HG03064 (cell line): ENCODE measurements around the gene GALNT17.

Experiments
- ATAC-seq: cut with Tn5 transposase; IDR thresholded peaks from one replicate; pipeline ENCODE4 v1.9.1; 2021; ENCODE audit warnings: low read depth; ENCODE audit not compliant: unreplicated experiment

Gene GALNT17

DNA sequence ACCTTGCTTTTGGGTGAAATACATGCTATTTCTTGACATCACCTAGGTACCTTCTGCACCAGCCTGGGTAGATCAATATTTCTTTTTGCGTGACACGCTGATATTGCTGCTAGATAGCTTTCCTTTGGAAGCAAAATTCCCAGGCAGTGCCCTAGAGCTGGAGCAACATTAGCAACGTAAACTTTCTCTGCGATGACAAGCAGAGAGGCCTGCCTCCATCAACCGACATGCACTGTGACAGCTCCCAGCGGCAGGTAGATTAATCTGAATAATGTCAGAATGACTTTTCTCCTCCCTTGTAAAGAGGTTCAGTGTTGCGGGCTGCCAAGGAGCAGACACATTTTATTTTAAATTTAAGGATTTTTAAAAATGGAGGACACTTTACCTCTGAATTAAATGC is 307.4 kb downstream of the GALNT17 start:
- ATAC-seq = no peak

DNA sequence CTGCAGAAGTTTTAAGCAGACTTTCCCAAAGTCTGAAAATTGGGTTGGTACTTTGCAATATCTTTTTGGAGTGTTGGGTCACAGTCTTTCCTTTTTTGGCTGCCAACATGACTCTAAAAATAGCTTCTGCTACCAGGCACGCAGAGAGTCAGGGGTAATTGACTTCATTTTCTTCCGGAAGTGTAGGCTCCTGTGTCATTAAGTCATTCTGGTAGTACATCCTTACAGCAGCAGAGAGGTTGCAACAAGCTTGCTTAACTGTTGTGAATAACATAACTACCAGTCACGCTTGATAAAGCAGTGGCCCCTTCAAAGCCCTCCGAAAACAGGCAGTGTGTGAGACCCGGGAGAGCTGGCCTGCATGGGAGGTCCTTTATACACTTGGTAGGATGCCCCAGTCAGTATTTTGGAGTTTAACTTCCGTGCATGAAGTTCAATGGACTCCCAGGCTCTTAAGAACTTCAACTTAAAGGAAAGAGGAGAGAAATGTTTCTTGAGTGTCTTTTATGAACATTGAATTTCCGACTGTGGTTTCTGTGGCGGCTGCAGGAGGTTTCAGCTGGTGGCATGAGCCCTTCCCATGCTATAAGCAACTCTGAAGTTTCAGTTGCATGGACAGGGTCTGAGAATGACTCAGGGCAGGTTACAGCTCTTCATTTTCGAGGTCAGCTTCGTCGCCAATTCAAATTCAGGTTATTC is 310.7 kb downstream of the GALNT17 start:
- no peak for ATAC-seq

DNA sequence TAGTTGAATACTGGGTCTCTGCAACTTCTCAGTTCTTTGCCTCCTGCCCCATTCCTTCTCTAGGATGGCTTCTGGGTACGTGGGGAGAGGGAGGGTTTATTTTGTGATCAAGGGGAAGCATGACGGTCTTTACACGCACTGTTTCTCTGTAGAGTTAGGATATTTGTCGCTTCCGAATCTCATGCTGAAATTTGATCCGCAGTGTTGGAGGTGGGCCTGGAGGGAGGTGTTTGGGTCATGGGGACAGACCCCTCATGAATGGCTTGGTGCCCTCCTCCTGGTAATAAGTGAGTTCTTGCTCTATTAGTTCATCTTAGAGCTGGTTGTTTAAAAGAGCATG is 311.2 kb downstream of the GALNT17 start:
- ATAC-seq = no peak

DNA sequence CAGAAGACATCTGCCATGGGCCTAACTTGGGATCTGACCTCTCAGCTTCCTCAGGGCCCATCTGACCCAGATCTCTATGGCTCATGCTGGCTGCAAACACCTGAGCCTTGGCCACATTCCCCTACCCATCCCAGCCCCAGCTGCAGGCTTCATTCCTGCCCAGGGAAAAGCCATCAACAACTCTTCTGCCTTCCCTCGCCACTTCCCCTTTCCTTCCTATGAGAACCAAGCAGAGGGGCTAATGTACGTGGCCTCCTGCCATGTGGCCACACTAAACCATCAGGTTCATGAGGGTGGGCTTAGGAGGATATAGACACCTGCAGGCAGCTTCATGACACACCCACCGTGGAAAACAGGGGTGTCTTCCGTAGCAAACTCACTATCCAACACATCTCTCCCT is 312.2 kb downstream of the GALNT17 start:
- no peak for ATAC-seq

DNA sequence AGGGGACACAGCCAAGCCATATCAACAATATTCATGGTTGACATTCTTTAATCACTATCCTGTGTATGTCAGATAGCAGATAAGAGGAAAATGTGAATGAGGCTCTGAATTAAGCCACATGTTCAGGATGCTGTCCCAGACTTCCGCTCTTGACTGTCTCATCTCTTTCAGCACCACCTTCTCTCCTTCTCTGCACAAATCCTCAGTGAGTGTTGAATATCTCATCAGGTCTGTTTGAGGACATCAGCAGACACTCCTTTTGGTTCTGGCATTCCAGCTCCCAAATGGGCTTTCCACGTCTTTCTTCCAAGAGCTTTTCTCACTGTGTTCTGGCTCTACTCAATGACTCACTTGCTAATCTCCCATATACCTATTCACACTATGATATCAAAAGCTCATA is 321.7 kb downstream of the GALNT17 start:
- ATAC-seq = no peak

DNA sequence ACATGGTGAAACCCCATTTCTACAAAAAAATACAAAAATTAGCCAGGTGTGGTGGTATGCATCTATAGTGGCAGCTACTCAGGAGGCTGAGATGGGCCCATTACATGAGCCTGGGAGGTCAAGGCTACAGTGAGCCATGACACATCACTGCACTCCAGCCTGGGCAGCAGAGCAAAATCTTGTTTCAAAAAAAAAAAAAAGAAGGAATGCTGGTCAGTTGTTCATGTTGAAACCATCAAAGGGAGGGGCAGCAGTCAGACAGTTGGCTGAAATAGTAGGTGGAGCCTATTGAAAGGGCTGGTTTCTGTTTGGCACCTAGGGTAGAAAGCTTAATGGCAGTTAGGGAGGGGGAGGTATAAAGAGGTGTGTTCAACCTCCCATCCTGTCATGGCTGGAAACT is 323.0 kb downstream of the GALNT17 start:
- ATAC-seq = no peak

DNA sequence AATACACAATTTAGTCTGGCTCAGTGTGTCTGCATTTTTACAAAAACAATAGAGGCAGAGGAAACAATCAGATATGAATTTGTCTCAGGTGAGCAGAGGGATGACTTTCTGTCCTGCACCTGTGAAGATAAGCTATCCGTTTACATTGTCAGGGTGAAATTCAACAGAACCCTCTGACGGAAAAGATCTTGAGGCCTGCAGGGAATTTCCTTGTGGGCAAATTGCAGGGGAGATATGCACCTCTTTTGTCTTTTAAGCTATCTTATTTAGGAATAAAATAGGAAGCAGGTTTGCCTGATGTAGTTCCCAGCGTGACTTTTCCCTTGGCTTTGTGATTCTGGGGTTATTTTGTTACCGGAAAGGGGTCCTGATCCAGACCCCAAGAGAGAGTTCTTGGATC is 325.1 kb downstream of the GALNT17 start:
- no peak for ATAC-seq

DNA sequence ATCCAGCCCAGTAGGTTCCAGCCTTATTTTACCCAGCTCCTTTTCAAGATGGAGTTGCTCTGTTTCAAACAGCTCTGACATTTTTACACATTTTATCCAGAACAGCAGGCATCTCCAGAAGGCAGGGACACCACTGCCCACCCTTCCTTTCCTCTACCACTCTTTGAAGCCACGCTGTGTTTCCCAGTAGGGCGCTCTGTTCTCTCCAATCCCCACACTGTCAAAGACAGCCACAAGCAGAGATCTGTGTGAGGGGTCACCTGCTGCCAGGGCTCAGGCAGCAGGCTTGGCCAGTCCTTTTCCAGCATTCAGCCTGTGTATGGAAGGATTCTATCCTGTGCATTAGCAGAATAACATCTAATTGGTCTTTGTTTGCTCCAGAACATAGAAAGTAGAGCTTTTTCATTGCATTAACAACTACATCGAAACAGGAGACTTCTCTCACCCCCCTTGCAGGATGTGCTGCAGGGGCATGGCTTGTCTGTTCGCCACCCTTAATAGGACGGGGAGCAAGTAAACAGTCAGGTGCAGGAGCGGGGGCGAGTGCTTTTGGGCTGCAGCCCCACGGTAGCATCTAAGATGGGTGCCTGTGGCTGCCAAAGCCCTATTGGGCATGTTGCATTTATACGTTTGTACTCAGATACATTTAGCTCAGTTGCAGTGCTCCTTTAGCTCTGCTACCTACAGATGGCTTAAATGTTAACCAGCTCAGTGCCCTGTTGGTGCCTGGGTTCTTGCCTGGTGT is 326.1 kb downstream of the GALNT17 start:
- ATAC-seq = no peak

DNA sequence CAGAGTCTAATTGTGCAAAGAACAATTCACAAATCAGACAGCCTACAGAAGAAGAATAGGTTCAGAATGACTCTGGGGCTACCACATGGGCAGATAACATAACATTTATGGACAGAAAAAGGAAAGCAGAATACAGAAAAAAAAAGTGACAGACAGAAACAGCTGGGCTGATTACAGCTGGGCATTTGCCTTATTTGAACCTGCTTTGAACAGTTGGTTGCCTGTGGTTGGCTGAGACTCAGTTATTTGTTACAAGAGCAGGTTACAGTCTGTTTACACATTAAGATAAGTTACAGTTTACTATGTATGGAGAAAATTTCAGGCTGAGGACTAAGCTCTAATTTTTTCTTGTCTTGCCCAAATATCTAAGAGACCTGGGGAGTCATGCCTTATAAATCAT is 327.2 kb downstream of the GALNT17 start:
- no peak for ATAC-seq

DNA sequence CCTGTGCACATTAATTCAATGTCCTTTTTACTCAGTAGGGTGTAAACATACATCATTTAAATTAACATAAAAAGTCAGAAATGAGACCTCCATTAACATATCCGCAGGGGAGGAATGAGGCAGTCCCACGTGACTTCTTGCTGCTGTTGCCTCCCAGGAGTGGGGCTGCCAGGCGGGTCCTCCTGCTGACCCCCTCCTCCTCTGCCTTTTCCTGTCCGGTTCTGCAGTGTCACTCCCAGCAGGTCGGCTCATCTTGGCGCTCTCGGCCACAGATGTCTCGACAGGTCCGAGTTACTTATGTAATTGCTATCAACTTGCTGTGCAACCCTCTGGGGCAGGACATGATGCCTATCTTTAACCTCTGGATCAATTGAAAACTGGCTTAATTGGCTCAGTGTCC is 329.6 kb downstream of the GALNT17 start:
- ATAC-seq = no peak

DNA sequence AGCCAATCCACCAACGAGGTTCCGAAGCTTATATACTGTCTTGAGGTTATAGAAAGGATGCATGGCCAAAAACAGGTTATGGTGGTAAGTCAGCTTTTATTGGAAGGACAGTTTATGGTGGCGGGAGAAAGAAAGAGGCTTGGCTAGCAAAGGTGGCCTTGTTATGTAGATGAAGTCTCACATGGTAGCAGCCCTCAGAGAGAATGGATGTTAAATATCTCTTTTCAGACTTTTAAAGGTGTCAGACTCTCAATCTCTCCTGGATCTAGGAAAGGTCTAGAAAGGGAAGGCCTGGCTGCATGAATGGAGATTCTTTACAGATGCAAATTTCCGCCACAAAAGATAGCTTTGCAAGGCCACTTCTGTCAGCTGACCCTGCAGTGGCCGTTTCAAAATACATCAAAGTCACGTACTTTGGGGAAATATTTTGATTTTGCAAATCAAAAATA is 333.8 kb downstream of the GALNT17 start:
- ATAC-seq = no peak

DNA sequence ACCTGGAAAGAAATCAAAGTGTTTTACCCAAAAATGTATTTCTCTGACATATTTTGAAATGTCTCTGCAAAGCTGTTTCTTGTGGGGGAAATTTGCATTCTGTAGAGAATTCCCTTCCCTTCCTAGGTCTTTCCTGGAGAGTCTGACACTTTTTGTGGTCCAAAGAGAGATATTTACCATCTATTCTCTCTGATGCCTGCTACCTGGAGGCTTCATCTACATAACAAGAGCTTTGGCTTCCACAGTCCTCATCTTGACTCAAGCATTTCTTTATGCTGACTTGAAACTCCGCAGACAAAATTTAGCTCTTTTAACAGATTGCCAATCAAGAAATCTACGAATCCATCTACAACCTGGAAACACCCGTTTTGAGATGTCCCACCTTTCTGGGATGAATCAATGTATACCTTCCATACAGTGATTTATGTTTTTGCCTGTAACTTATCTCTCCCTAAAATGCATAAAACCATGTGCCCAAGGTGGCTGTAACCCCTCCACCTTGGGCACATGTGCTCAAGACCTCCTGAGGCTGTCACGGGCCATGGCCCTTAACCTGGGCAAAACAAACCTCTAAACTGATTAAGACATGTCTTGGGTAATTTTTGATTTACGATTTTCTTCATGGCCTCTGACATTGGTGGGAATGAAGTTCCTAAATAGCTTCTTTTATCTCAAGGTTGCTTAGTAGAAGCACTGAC is 334.7 kb downstream of the GALNT17 start:
- no peak for ATAC-seq

DNA sequence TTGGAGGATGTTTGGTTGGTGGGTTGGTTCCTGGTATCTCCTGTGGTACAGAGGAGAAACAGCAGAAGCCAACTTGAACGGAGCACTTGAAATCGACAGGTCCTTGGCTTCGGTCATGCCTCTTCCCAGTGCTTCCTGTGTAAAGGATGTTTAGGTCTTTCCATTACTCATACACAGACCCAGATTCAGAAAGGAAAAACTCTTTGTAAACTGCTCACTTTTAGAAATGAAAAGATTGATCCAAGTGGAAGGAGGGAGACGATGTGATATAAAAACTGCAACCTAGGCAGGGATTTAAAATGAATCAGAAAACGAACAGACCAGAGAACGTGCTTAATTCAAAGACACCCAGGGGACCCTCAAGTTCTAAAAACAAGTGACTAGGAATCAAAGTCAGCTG is 338.4 kb downstream of the GALNT17 start:
- no peak for ATAC-seq

DNA sequence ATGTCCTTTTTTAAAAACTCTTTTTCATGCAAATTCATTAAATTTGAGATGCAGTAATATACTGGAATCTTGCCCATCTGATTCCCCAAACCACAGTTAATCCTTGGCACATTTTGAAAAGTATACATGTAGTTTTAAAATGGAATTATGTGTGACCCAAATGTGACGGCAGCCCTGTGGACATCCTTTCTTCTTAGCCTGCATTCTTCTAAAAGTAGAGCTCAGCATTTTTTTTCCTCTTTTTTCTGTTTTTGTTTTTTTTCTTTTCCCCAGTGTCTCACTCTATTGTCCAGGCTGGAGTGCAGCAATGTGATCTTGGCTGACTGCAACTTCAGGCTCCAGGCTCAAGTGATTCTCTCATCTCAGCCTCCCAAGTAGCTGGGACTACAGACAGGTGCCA is 338.9 kb downstream of the GALNT17 start:
- ATAC-seq = no peak

DNA sequence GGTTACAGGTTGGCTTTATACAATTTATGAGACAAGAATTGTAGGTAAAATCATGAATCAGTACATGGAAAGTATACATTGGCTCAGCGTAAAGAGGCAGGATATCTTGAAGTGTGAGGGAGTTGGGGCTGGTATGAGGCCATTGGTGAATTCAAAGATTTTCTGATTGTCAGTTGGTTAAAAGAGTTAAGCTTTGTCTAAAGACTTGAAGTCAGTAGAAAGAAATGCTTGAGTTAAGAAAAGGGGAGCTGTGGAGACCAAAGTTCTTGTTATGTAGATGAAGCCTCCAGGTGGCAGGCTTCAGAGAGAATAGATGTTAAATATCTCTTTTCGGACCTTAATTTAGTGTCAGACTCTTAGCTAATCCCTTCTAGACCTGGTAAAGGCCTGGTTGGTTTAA is 341.0 kb downstream of the GALNT17 start:
- ATAC-seq = no peak

DNA sequence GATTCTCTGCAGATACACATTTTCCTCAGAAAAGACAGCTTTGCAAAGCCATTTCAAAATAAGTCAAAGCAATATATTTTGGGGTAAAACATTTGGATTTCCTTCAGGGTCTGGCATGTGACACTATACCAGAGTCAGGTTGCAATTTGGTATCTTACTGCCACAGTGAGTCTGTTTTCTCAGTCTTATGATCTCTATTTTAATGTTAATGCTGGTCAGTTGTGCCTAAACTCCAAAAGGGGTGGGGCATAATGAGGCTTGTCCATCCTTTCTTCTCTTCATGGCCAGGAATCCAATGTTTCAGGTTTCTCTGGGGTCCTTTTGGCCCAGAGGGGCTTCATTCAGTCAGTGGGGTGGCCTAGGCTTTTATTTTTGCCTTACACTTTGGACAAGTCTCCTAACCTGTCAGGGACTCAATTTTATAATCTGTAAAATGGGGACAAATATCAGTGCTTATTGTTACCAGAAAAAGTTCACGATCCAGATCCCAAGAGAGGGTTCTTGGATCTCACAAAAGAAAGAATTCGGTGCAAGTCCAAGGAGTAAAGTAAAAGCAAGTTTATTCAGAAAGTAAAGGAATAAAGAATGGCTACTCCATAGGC is 341.5 kb downstream of the GALNT17 start:
- no peak for ATAC-seq

DNA sequence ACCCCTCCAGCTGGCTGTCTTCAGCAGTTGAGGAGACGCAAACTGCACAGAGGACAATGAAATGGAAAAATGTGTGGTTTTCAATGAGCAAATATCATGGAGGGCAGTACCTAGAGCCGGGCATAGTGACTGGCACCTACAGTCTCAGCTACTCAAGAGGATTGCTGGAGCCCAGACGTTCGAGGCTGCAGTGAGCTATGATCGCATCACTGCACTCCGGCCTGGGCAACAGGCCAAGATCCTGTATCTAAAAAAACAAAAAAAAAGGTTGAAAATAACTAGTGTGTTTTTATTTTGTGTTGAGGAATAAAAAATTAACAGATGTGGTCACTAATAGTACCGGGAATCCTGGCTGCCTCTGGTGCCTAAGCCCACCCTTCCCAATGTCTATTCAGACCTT is 345.5 kb downstream of the GALNT17 start:
- no peak for ATAC-seq

DNA sequence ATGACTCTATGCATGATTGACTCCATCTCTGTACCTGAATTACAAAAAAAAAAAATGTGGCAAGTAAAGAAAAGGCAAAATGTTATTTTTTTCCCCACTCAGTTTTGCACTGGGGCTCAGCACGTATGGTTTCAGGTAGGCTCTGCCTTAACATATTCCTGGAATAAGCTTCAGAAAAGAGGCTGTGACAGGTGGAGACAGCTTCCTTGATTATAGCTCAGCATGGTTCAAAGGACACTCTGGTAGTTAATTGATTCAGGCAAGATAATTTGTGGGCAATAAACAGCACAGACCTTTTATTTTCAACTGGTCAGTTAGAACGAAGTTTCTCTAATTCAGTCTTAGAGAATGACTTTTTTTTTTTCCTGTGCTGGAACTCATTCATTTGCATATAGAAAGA is 347.3 kb downstream of the GALNT17 start:
- no peak for ATAC-seq

DNA sequence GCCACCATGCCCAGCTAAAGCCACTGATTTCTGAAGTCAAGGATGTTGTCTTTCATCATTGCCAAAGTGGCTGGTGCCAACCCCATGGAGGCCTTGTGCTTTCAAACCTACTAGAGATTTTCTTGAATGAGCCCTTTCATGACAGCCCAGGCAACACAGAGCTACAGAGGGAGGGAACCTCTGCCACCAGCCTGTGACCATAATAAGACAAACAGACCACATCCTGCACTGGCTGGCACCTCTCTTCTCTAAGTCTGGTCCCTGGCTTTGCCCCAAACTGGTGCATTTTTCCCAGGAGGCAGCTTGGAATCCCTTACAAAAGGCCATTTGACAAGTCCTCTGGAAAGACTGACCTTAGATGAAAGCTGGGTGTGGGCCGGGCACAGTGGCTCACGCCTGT is 348.8 kb downstream of the GALNT17 start:
- no peak for ATAC-seq

DNA sequence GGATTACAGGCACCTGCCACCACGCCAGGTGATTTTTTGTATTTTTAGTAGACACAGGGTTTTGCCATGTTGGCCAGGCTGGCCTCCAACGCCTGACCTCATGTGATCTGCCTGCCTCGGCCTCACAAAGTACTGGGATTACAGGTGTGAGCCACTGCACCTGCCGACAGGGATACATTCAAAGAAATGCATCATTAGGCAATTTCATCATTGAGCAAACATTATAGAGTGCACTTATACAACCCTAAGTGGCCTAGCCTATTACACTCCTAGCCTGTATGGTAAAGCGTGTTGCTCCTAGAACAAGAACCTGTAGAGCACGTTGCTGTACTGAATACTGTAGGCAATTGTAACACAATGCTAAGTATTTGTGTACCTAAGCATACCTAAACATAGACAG is 350.3 kb downstream of the GALNT17 start:
- no peak for ATAC-seq

DNA sequence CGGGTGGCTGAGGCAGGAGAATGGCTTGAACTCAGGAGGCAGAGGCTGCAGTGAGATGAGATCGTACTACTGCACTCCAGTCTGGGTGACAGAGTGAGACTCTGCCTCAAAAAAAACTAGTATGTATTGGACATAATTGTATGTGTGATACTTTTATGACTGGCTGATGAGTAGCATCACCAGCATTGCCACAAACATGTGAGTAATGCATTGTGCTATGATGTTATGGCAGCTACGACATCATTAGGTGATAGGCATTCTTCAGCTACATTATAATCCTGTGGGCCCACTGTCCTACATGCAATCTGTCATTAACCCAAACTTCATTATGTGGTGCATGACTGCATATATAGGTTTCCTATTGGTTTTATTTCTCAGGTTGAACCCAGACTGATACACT is 352.4 kb downstream of the GALNT17 start:
- no peak for ATAC-seq
